ENCODE data around the gene CLEC2B.

CLEC2B gene

DNA sequence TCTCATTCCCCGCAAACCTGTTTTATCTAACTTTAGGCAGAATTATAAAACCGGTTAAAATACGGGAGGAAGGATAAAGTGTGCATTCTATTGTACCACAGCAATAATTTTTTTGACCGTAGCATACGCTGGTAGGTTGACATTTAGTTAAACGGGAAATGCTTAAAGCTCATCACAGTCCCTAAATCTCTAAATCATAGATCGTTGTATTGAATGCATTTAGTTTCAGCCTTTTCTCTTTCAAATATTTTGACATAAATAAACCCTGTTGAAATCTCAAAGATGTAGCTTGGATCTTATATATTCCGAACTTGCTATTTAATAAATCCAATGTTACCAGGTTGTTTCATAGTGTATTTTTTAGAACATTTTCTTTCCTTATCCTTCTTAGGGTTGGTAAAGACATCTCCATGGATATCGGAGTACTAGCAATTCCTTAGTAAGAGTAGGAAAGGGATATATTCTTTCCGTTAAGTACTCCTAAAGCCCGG, 798 bp downstream of the CLEC2B start:
- DNase-seq = no peak

DNA sequence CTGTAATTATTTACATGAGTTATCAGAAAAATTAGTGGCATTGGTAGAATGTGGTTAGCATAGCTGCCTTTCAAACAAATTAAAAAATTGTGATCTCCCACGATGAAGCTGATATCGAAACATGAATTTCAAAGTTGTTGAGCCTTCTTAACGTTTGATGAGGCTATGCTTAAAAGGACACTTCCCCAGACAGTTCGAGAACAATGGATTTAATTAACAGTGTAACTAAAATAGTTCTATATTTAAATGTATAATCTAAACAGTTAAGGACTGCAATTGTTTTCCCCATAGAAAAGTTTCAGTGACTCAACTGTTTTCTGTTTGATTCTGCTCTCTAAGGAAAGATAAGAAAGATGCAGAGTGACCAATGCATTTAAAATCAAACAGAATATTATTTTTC, 1.6 kb downstream of the CLEC2B start:
- DNase-seq = no peak

- no peak for DNase-seq
These were observed 2.3 kb downstream of the CLEC2B start for GRCh38 chr12:9866860-9867269.

- DNase-seq = no peak
These were observed 4.1 kb downstream of the CLEC2B start for GRCh38 chr12:9864913-9865675.

DNA sequence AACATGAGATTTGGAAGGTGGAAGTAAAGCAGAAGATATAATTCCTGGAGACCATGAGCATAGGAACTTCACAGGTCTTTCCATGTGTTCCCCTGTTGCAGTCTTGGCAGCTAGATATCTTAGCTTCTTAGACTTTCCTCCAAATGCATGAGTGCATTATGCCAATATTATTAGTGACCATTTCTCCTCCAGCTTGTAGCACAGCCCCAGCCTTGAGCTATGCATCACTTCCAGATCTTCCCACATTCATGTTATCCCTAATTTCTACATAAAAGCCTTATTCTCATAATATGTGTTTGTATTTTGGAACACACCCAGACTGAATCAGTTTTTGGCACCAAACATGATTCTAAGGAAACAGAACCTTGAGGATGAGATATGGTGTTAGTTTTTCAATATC, 11.0 kb downstream of the CLEC2B start:
- DNase-seq = no peak

DNA sequence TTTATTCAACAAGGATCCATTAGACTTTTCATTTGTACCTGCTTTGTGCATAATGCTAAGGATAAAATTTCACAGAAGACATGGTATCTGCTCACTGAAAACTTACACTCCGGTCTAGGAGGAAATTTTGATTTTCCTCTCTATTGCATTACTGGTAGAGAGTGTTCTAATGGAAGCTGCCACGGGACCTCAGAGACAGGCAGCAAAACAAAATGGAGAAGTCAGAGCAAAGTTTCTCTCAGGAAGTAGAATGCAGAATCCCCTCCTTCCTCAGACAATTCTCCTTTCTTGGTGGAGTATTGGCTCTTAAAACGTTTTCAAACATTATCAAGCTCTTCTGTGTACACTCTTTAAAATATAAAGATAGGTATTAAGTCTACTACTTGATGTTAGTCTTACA, 12.3 kb downstream of the CLEC2B start:
- DNase-seq = no peak

- no peak for DNase-seq
These were observed 13.0 kb downstream of the CLEC2B start for GRCh38 chr12:9856151-9856550.

- DNase-seq = no peak
These were observed 17.2 kb downstream of the CLEC2B start for GRCh38 chr12:9851927-9852326.

DNA sequence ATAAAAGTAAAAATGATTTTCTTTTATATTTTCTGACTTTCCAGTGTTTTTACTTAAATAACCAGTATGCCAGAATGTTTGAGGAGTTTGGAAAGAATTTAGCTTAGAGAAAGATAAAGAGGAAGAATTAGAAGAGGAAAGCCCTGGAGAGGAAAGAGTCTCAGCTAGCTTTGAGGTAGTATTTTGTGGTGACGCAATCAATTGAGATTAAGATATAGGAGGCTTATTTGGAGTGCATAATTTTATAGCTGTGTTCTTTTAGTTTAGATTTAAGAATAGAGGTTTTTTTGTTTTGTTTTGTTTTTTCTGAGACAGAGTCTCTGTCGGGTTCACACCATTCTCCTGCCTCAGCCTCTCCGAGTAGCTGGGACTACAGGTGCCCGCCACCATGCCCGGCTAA, 18.1 kb downstream of the CLEC2B start:
- no peak for DNase-seq

GRCh38 chr12:9848899-9849298, 20.3 kb downstream of the CLEC2B start:
- DNase-seq = no peak

GRCh38 chr12:9843407-9843806, 25.7 kb downstream of the CLEC2B start:
- no peak for DNase-seq

DNA sequence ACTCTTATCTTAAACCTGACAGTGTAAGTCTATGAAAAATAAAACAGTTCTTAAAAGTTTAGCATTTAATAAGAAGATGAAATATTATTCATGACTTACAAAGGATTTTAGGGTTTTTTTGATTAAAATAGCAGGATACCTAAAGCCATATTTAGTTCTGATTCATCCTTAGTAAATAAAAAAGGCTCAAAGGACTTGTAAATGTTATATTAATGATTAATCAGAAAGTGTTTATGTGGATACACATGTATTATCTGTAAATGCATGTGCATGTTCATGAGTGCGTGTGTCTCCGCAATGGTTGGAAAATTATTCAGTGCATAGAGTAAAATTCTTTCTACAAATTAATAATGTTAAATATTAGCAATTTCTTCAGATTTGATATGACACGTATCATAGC, 37.4 kb downstream of the CLEC2B start:
- no peak for DNase-seq

DNA sequence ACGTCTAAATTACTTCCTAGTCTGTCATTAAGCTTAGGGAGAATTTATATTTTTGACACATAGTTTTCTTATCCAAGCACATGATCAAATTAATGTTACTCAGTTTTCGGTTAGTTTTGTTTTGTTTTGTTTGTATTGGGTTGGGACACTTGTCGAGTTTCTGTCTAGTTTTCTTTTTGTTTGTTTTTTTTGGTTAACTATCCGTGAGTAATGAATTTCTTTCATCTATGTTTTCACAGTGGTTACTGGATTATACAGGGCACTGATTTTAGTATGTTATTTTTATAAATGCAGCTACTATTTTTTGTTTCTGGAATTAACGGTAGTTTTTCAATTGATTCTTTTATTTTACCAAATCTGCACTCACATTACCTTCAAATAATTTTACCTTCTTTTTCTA, 39.2 kb downstream of the CLEC2B start:
- no peak for DNase-seq

- no peak for DNase-seq
These were observed 39.7 kb downstream of the CLEC2B start for GRCh38 chr12:9829483-9829882.

GRCh38 chr12:9827209-9827888, 41.8 kb downstream of the CLEC2B start, which contains the start of gene KLRF1:
TSS of gene KLRF1 (plus strand) at chr12:9827481. CDS start at chr12:9827545, 64 bp downstream.
- no peak for DNase-seq

DNA sequence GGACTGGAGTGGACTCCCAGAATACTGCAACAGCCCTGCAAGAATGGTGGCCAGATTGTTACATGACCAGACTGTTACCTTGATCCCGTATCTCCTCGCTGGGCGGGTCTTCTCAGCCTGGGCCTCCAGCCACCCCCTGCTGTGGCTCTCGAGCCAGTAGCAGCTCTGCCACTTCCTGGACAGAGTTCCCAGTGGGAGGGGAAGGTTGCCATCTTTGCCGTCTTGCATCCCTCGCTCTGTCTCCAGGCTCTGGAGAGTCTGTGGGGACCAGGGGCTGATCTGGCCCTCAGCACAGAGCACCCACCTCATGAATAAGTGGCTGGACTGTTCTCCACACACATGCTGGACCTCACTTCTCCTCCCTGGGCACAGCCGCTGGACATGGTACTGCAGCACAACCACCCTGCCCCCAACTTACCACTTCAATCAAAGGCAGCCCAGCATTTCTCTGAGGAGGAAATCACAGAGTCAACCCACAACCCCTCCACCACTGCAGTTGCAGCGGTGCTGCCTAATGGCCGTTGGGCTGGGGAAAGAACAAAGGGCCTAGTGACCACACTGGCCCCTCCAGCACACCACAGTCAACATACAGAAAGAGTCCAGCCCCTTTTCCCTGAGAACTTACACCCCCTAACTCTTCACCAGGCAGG, 48.7 kb downstream of the CLEC2B start:
- no peak for DNase-seq

- no peak for DNase-seq
These were observed 55.0 kb downstream of the CLEC2B start for GRCh38 chr12:9813821-9814798.

GRCh38 chr12:9811621-9812020, 57.5 kb downstream of the CLEC2B start:
- DNase-seq = no peak

- DNase-seq = no peak
These were observed 58.5 kb downstream of the CLEC2B start for GRCh38 chr12:9810671-9811070.

GRCh38 chr12:9809866-9810265, 59.3 kb downstream of the CLEC2B start:
- DNase-seq = no peak

DNA sequence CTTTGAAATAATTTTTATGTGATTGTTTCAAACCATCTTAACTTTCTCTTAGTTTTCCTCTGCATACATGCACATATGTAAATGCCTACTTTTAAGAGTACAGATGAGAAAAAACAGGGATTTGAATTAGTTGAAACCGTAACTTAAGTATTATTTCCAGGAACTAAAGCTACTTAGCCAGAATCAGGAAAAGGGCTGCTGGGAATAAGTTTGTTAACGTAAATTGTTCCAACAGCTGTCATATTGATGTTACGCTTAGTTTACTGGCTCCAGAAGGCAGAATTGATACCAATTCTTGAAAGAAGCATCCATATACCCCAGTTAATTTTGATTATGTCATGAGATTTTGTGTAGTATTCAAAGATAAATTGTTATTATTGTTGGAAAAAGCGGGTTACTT, 59.8 kb downstream of the CLEC2B start:
- DNase-seq = no peak

DNA sequence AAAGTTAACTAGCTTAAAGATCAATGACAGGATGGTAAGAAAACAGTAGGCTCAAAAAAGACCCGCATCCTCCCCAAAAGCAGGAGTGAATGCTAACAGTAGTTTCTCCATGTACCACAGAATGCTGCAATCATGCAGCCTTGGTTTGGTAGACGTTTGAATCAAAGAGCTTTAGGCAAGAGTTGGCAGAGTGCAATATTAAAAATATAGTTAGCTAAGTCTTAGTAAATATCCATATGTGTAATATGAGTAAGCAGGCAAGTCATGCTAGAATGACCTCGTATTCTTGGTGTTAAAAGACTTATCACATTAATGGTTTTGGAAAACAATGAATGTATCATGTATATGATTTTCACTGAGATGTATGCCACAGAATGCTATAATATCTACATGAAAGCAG, 60.6 kb downstream of the CLEC2B start:
- DNase-seq = no peak

DNA sequence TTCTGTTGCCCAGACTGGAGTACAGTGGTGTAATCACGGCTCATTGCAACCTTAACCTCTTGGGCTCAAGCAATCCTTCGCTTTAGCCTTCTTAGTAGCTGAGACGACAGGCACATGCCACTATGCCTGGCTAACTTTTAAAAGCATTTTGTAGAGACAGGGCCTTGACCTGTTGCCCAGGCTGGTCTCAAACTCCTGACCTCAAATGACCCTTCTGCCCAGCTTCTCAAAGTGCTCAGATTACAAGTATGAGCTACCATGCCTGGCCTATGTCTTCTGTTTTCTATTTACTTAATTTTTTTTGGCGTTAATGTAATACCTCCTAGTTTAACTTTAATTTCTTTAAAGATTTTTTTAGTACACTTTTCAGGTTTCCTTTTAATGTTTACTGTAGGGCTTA, 62.4 kb downstream of the CLEC2B start:
- DNase-seq = no peak

All from COR-L47 (cell line).